MM.1S (cell line): ENCODE results near the gene RGS7.

ENCODE experiments used
- DNase-seq: peaks from one replicate; pipeline ENCODE4 v3.0.0-alpha.2; 2015
- H2AFZ ChIP-seq: fragments of 300-600 bp; sonication (generic); 2 replicates; pipeline ENCODE4 v1.6.0; 2016; ENCODE audit warnings: antibody characterized with exemption, low read length
- H3F3A ChIP-seq: fragments of 300-600 bp; sonication (generic); 2 replicates; pipeline ENCODE4 v1.6.1; 2016; ENCODE audit warnings: mild to moderate bottlenecking, antibody characterized with exemption, low read length, moderate library complexity, mixed read lengths; ENCODE audit not compliant: insufficient read depth
- H3K27ac ChIP-seq: fragments of 300-600 bp; sonication (generic); 2 replicates; pipeline ENCODE4 v1.5.1; 2016; ENCODE audit warnings: mild to moderate bottlenecking, low read length
- H3K27me3 ChIP-seq: fragments of 300-600 bp; sonication (generic); replicated peaks from 2 replicates; pipeline ENCODE4 v1.6.0; 2016; ENCODE audit warnings: low read length; ENCODE audit not compliant: insufficient read depth
- H3K36me3 ChIP-seq: fragments of 300-600 bp; sonication (generic); replicated peaks from 2 replicates; pipeline ENCODE4 v1.6.1; 2016; ENCODE audit warnings: mild to moderate bottlenecking, low read length, mixed read lengths; ENCODE audit not compliant: insufficient read depth
- H3K4me1 ChIP-seq: fragments of 300-600 bp; sonication (generic); 2 replicates; pipeline ENCODE4 v1.6.1; 2016; ENCODE audit warnings: low read length, mixed read lengths
- H3K4me2 ChIP-seq: fragments of 300-600 bp; sonication (generic); 2 replicates; pipeline ENCODE4 v1.6.0; 2016; ENCODE audit warnings: low read depth, low read length
- H3K4me3 ChIP-seq: fragments of 300-600 bp; sonication (generic); 2 replicates; pipeline ENCODE4 v1.5.1; 2016; ENCODE audit warnings: low read length, mixed read lengths
- H3K79me2 ChIP-seq: fragments of 300-600 bp; sonication (generic); 2 replicates; pipeline ENCODE4 v1.6.1; 2016; ENCODE audit warnings: mixed run types, low read length, mixed read lengths
- H3K9ac ChIP-seq: fragments of 300-600 bp; sonication (generic); 2 replicates; pipeline ENCODE4 v1.6.1; 2016; ENCODE audit warnings: low read length, mixed read lengths
- H3K9me2 ChIP-seq: fragments of 300-600 bp; sonication (generic); replicated peaks from 2 replicates; pipeline ENCODE4 v1.6.1; 2016; ENCODE audit warnings: mild to moderate bottlenecking, low read length, mixed read lengths; ENCODE audit not compliant: insufficient read depth
- H3K9me3 ChIP-seq: fragments of 300-600 bp; sonication (generic); replicated peaks from 2 replicates; pipeline ENCODE4 v1.6.1; 2016; ENCODE audit warnings: mild to moderate bottlenecking, low read length, mixed read lengths; ENCODE audit not compliant: insufficient read depth
- H4K20me1 ChIP-seq: fragments of 300-600 bp; sonication (generic); 2 replicates; pipeline ENCODE4 v1.6.1; 2016; ENCODE audit warnings: mild to moderate bottlenecking, low read length, moderate library complexity, mixed read lengths; ENCODE audit not compliant: insufficient read depth
- CTCF ChIP-seq: fragments of 300-600 bp; sonication (generic); IDR thresholded peaks from 2 replicates; pipeline ENCODE4 v1.5.1; 2016; ENCODE audit warnings: antibody characterized with exemption, low read length, mixed read lengths
- EZH2 ChIP-seq: fragments of 300-600 bp; sonication (generic); optimal IDR thresholded peaks from 2 replicates; pipeline ENCODE3; 2017; ENCODE audit warnings: low read depth, mild to moderate bottlenecking, antibody characterized with exemption, low read length, mixed read lengths
- EZH2phosphoT487 ChIP-seq: fragments of 300-600 bp; sonication (generic); IDR thresholded peaks from 2 replicates; pipeline ENCODE4 v1.6.1; 2018; ENCODE audit warnings: antibody characterized with exemption, low read length

RGS7 gene

GRCh38 chr1:240935920-240936319 is 421.1 kb downstream of the RGS7 start:
- no peak overlapping the region for H3K27ac ChIP-seq

GRCh38 chr1:240931031-240931430 is 426.0 kb downstream of the RGS7 start:
- H3K4me3 ChIP-seq, result no peak overlapping the region
- H3K27ac ChIP-seq, result no peak overlapping the region
- DNase-seq, result no peak
- H3F3A ChIP-seq, result no peaks in the 10 kb centered on the region
- TF ChIP-seq CTCF (no peak), EZH2phosphoT487 (no peak), EZH2 (no peak)
- no peaks in the 10 kb centered on the region for H3K4me1 ChIP-seq
- H3K9me2 ChIP-seq, result no peaks in the 10 kb centered on the region
- H2AFZ ChIP-seq, result no peak overlapping the region
- H3K9me3 ChIP-seq, result no peaks in the 10 kb centered on the region
- H3K27me3 ChIP-seq, result no peaks in the 10 kb centered on the region
- H3K36me3 ChIP-seq, result no peaks in the 10 kb centered on the region
- no peaks in the 10 kb centered on the region for H3K79me2 ChIP-seq
- no peaks in the 10 kb centered on the region for H4K20me1 ChIP-seq
- no peak overlapping the region for H3K9ac ChIP-seq
- no peak overlapping the region for H3K4me2 ChIP-seq

More at GRCh38 chr1:240935920-240936319, 421.1 kb downstream of the RGS7 start:
- no peak for DNase-seq
- Histone ChIP-seq H3F3A (no peaks in the 10 kb centered on the region), H3K4me1 (no peaks in the 10 kb centered on the region), H3K27me3 (no peaks in the 10 kb centered on the region), H3K4me2 (no peak overlapping the region), H3K9ac (no peak overlapping the region), H3K9me3 (no peaks in the 10 kb centered on the region), H3K4me3 (no peak overlapping the region), H4K20me1 (no peaks in the 10 kb centered on the region), H3K36me3 (no peaks in the 10 kb centered on the region), H3K9me2 (no peaks in the 10 kb centered on the region), H2AFZ (no peak overlapping the region), H3K79me2 (no peaks in the 10 kb centered on the region)
- TF ChIP-seq EZH2phosphoT487, result no peak

- H3K36me3 ChIP-seq, result no peaks in the 10 kb centered on the region
- no peaks in the 10 kb centered on the region for H3K9me3 ChIP-seq
- no peaks in the 10 kb centered on the region for H3K27me3 ChIP-seq
- no peaks in the 10 kb centered on the region for H3K4me1 ChIP-seq
- DNase-seq, result no peak
- TF ChIP-seq EZH2, result no peak
- no peaks in the 10 kb centered on the region for H3F3A ChIP-seq
- H3K9ac ChIP-seq, result no peak overlapping the region
- H3K4me3 ChIP-seq, result no peak overlapping the region
- H2AFZ ChIP-seq, result no peak overlapping the region
- H3K4me2 ChIP-seq, result no peak overlapping the region
- no peaks in the 10 kb centered on the region for H3K79me2 ChIP-seq
- H3K27ac ChIP-seq, result no peak overlapping the region
- H3K9me2 ChIP-seq, result no peaks in the 10 kb centered on the region
- H4K20me1 ChIP-seq, result no peaks in the 10 kb centered on the region
Observed at GRCh38 chr1:240928265-240928664, 428.7 kb downstream of the RGS7 start.

- H3K9ac ChIP-seq, result no peak overlapping the region
- no peaks in the 10 kb centered on the region for H3K9me3 ChIP-seq
- no peaks in the 10 kb centered on the region for H3F3A ChIP-seq
- TF ChIP-seq CTCF, result no peak
- TF ChIP-seq EZH2, result no peak
- TF ChIP-seq EZH2phosphoT487, result no peak
- H3K27ac ChIP-seq, result no peak overlapping the region
- no peaks in the 10 kb centered on the region for H3K9me2 ChIP-seq
- no peaks in the 10 kb centered on the region for H3K27me3 ChIP-seq
- no peaks in the 10 kb centered on the region for H3K79me2 ChIP-seq
- H3K4me2 ChIP-seq, result no peak overlapping the region
- H3K4me3 ChIP-seq, result no peak overlapping the region
- no peaks in the 10 kb centered on the region for H3K4me1 ChIP-seq
- no peaks in the 10 kb centered on the region for H3K36me3 ChIP-seq
- H2AFZ ChIP-seq, result no peak overlapping the region
- no peaks in the 10 kb centered on the region for H4K20me1 ChIP-seq
- no peak for DNase-seq
Observed at GRCh38 chr1:240927821-240928220, 429.2 kb downstream of the RGS7 start.
